Activated CD8-positive, alpha-beta T cell treated with anti-CD3 and anti-CD28 coated beads, Interleukin-2, amount 10 ng/mL, durations not matched to agents 7 days and 5 days (primary cell): ENCODE measurements around the gene BOLA3. TPM values are rescaled to one million over a fixed set of nuclear protein-coding genes. Genes with fewer than 3 reads are reported as not detected.
A peak's percentile ranks its signal among the peaks of the same experiment; 100 is the strongest.

ENCODE experiments used
- ATAC-seq: fragments of 150-1000 bp; cut with Tn5 transposase; one replicate; pipeline ENCODE4 v1.10.0; 2021; ENCODE audit warnings: moderate library complexity
- CTCF ChIA-PET: fragments of 350-600 bp; sonication (Branson Sonifier 250); formaldehyde crosslinking; loops from one replicate; lab custom pipeline; 2021; ENCODE audit warnings: antibody characterized with exemption; lab: Charles Lee
- POLR2A ChIA-PET: fragments of 350-600 bp; sonication (Branson Sonifier 250); formaldehyde crosslinking; loops from one replicate; lab custom pipeline; 2021; ENCODE audit warnings: antibody characterized with exemption; lab: Charles Lee
- DNase-seq: peaks from one replicate; pipeline ENCODE4 v3.0.0-alpha.2; 2020
- H3K27ac Mint-ChIP-seq: one replicate; pipeline ENCODE4 v1.8.0; 2021; ENCODE audit warnings: mild to moderate bottlenecking, mixed read lengths
- H3K27me3 Mint-ChIP-seq: one replicate; pipeline ENCODE4 v1.8.0; 2021; ENCODE audit warnings: low read depth, mixed read lengths
- H3K36me3 Mint-ChIP-seq: one replicate; pipeline ENCODE4 v1.8.0; 2021; ENCODE audit warnings: low read depth, mixed read lengths
- H3K4me1 Mint-ChIP-seq: one replicate; pipeline ENCODE4 v1.8.0; 2021; ENCODE audit warnings: low read depth, mixed read lengths
- H3K4me3 Mint-ChIP-seq: one replicate; pipeline ENCODE4 v1.8.0; 2021; ENCODE audit warnings: mild to moderate bottlenecking, mixed read lengths
- H3K9me3 Mint-ChIP-seq: one replicate; pipeline ENCODE4 v1.8.0; 2022; ENCODE audit warnings: mixed read lengths; ENCODE audit not compliant: insufficient read depth
- total RNA-seq, 2 experiments: library from RNA; stranded (reverse); gene quantifications; one replicate each; pipeline ENCODE4 v1.2.3, GENCODE V29; 2021

The BOLA3 gene
- total RNA-seq, 2 experiments from 2014 or later = 79.7 to 85.4 TPM

DNA sequence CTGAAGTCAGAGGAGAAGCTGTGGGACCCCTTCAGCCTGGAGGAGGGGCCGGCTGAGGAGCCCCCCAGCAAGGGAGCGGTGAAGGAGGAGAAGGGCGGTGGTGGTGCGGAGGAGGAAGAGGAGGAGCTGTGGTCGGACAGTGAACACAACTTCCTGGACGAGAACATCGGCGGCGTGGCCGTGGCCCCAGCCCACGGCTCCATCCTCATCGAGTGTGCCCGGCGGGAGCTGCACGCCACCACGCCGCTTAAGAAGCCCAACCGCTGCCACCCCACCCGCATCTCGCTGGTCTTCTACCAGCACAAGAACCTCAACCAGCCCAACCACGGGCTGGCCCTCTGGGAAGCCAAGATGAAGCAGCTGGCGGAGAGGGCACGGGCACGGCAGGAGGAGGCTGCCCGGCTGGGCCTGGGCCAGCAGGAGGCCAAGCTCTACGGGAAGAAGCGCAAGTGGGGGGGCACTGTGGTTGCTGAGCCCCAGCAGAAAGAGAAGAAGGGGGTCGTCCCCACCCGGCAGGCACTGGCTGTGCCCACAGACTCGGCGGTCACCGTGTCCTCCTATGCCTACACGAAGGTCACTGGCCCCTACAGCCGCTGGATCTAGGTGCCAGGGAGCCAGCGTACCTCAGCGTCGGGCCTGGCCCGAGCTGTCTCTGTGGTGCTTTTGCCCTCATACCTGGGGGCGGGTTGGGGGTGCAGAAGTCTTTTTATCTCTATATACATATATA is 46.0 kb downstream of the BOLA3 start:
- no peak overlapping the region for H3K27ac Mint-ChIP-seq
- H3K4me1 Mint-ChIP-seq = no peaks in the 10 kb centered on the region
- DNase-seq (no peak), ATAC-seq (no peak)
- H3K27me3 Mint-ChIP-seq = no peaks in the 10 kb centered on the region
- no peaks in the 10 kb centered on the region for H3K9me3 Mint-ChIP-seq
- CTCF ChIA-PET = interaction anchor here (0.6 to 1.4 kb wide), 2 partner anchors 150 to 278 kb away, joined by 3 read pairs; no protein-coding TSS in a partner anchor
- H3K4me3 Mint-ChIP-seq = no peak overlapping the region
- POLR2A ChIA-PET = no interaction called here
- H3K36me3 Mint-ChIP-seq = peaks cover 26% of the 10 kb centered on the region

DNA sequence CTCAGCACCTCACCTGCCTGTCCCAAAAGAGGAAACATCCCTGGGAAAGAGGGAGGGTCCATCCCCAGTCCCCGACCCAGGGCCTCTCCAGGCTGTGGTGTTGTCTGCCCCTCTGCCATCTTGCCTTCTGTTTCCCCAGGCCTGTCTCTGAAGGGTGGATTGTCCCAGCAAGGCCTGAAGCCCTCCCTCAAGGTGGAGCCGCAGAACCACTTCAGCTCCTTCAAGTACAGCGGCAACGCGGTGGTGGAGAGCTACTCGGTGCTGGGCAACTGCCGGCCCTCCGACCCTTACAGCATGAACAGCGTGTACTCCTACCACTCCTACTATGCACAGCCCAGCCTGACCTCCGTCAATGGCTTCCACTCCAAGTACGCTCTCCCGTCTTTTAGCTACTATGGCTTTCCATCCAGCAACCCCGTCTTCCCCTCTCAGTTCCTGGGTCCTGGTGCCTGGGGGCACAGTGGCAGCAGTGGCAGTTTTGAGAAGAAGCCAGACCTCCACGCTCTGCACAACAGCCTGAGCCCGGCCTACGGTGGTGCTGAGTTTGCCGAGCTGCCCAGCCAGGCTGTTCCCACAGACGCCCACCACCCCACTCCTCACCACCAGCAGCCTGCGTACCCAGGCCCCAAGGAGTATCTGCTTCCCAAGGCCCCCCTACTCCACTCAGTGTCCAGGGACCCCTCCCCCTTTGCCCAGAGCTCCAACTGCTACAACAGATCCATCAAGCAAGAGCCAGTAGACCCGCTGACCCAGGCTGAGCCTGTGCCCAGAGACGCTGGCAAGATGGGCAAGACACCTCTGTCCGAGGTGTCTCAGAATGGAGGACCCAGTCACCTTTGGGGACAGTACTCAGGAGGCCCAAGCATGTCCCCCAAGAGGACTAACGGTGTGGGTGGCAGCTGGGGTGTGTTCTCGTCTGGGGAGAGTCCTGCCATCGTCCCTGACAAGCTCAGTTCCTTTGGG is 47.2 kb downstream of the BOLA3 start:
- no peak overlapping the region for H3K27ac Mint-ChIP-seq
- DNase-seq = no peak
- no peak for ATAC-seq
- CTCF ChIA-PET = no interaction called here
- POLR2A ChIA-PET = no interaction called here
- H3K36me3 Mint-ChIP-seq = peaks cover 26% of the 10 kb centered on the region
- no peaks in the 10 kb centered on the region for H3K27me3 Mint-ChIP-seq
- no peaks in the 10 kb centered on the region for H3K4me1 Mint-ChIP-seq
- H3K4me3 Mint-ChIP-seq = no peak overlapping the region
- no peaks in the 10 kb centered on the region for H3K9me3 Mint-ChIP-seq

DNA sequence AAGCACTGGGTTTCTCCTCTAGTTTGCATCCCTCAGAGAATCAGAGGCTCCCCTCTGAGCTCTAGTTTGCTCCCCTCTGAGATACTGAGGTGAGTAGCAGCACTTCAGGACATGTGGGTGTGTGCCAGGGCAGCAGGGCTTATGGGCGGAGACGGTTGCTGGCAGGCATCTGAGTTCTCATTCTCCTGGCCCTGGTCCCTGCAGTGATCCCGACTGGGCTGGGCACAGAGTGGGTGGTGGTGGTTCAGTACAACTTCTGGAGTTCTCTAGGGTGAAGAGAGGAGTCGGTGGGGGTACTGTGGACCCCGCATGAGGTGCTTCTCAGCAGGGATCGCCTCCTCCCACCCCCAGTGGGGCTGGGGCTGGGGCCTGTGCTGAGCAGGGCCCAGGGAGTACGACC is 47.9 kb downstream of the BOLA3 start:
- ChIA-PET POLR2A (no interaction called here), CTCF (no interaction called here)
- peak overlapping the region; percentile 34 for H3K27ac Mint-ChIP-seq
- H3K36me3 Mint-ChIP-seq = peaks cover 23% of the 10 kb centered on the region
- H3K4me1 Mint-ChIP-seq = no peaks in the 10 kb centered on the region
- H3K4me3 Mint-ChIP-seq = no peak overlapping the region
- no peaks in the 10 kb centered on the region for H3K9me3 Mint-ChIP-seq
- ATAC-seq = no peak
- H3K27me3 Mint-ChIP-seq = no peaks in the 10 kb centered on the region
- DNase-seq = no peak

DNA sequence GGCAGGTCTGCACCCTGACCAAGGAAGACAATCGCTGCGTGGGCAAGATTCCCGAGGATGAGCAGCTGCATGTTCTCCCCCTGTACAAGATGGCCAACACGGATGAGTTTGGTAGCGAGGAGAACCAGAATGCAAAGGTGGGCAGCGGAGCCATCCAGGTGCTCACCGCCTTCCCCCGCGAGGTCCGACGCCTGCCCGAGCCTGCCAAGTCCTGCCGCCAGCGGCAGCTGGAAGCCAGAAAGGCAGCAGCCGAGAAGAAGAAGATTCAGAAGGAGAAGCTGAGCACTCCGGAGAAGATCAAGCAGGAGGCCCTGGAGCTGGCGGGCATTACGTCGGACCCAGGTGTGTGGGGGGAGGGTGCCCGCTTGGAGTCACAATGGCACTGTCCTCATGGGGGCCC is 48.4 kb downstream of the BOLA3 start:
- H3K4me1 Mint-ChIP-seq = no peaks in the 10 kb centered on the region
- no peaks in the 10 kb centered on the region for H3K9me3 Mint-ChIP-seq
- POLR2A ChIA-PET = no interaction called here
- DNase-seq (no peak), ATAC-seq (no peak)
- no peak overlapping the region for H3K4me3 Mint-ChIP-seq
- H3K27me3 Mint-ChIP-seq = no peaks in the 10 kb centered on the region
- no peak overlapping the region for H3K27ac Mint-ChIP-seq
- CTCF ChIA-PET = no interaction called here
- H3K36me3 Mint-ChIP-seq = peaks cover 29% of the 10 kb centered on the region

DNA sequence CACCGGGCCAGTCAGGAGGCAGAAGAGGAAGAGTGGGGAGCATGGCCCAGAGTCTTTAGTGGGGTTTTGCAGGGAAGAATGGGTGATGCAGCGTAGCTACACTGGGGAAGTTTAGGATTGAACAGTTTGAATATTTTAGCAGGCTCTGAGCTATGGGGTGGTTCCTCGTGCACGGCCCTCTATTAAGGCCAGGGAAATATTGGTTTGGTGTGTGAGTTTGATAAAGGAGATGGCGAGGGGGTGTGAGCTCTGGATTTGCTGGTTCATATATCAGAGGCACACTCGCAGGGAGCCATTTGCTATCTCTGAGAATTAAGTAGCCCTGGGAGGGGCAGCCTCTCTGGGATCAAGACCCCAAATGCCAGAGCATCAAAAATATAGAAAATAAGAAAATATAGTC is 50.1 kb downstream of the BOLA3 start:
- DNase-seq (no peak), ATAC-seq (no peak)
- no peaks in the 10 kb centered on the region for H3K4me1 Mint-ChIP-seq
- no peaks in the 10 kb centered on the region for H3K9me3 Mint-ChIP-seq
- peaks cover 32% of the 10 kb centered on the region for H3K36me3 Mint-ChIP-seq
- no peak overlapping the region for H3K4me3 Mint-ChIP-seq
- POLR2A ChIA-PET = no interaction called here
- H3K27ac Mint-ChIP-seq = no peak overlapping the region
- CTCF ChIA-PET = interaction anchor here (0.6 to 2.0 kb wide), 3 partner anchors 197 to 274 kb away, joined by 3 to 6 read pairs (median 3); no protein-coding TSS in a partner anchor
- no peaks in the 10 kb centered on the region for H3K27me3 Mint-ChIP-seq

DNA sequence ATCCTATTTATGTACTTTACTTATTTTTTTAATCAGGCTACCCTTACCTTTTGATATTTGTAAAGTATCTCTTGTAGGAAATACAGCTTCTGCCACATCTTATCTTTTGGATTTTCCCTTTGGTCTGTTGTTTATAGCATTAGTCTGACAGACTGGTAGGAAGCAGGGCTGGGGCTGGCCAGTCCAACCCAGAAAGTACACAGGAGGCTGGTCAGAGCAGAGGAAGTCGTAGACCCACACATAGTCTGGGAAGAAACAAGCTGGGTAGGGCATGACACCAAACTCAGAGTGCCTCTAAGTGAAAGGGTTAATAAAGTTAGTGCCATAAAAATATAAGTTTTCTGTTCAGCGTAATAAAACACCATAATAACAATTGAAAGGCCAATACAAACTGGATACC is 51.7 kb downstream of the BOLA3 start:
- Mint-ChIP-seq H3K27me3 (no peaks in the 10 kb centered on the region), H3K4me1 (no peaks in the 10 kb centered on the region), H3K9me3 (no peaks in the 10 kb centered on the region), H3K4me3 (no peak overlapping the region), H3K36me3 (peaks cover 28% of the 10 kb centered on the region), H3K27ac (no peak overlapping the region)
- POLR2A ChIA-PET = no interaction called here
- no peak for DNase-seq
- CTCF ChIA-PET = interaction anchor here (1.3 kb wide), 1 partner anchor 269 kb away, joined by 3 read pairs; no protein-coding TSS in a partner anchor
- no peak for ATAC-seq

DNA sequence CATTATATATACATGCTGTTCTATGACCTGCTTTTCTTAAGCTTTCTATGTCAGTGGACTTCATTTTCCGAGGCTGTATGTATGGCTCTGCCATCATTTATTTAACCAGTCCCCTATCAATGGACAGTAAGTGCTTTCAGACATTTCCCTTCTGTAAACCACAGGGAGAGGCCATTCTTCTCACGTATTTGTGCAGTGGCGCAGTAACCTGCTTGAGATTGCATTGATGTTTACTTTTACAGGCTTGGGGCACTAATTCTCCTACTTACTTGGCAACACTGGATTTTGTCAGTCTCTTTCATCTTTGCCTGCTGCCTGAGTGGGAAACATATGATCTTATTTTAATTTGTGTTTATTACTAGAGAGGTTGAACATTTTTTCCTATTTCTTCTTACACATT is 52.1 kb downstream of the BOLA3 start:
- DNase-seq (no peak), ATAC-seq (no peak)
- POLR2A ChIA-PET = no interaction called here
- H3K27ac Mint-ChIP-seq = no peak overlapping the region
- no peaks in the 10 kb centered on the region for H3K27me3 Mint-ChIP-seq
- CTCF ChIA-PET = interaction anchor here (1.3 kb wide), 1 partner anchor 269 kb away, joined by 3 read pairs; no protein-coding TSS in a partner anchor
- H3K9me3 Mint-ChIP-seq = no peaks in the 10 kb centered on the region
- H3K4me1 Mint-ChIP-seq = no peaks in the 10 kb centered on the region
- H3K4me3 Mint-ChIP-seq = no peak overlapping the region
- peaks cover 27% of the 10 kb centered on the region for H3K36me3 Mint-ChIP-seq

DNA sequence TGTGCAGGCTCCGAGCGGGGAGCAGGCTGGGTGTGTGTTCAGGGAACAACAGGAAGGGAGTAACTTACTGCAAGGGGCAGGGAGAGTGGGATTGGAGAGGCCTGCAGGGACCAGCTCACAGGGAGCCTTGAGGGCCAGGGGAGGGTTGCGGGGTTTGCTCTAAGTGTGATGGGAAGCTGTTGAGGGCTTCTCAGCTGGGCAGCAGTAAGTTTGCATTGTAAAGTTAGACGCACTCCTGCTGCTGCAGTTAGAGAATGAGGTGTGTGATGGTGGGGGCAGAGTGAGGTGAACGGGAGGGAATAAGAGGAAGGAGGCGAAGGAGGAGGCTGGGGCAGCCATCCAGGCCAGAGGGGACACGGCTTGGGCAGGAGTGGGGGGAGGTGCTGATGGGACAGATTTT is 53.4 kb downstream of the BOLA3 start:
- Mint-ChIP-seq H3K27ac (peak overlapping the region; percentile 53), H3K36me3 (peaks cover 28% of the 10 kb centered on the region), H3K4me1 (no peaks in the 10 kb centered on the region), H3K4me3 (no peak overlapping the region), H3K9me3 (no peaks in the 10 kb centered on the region), H3K27me3 (no peaks in the 10 kb centered on the region)
- no peak for ATAC-seq
- ChIA-PET CTCF (no interaction called here), POLR2A (no interaction called here)
- no peak for DNase-seq

DNA sequence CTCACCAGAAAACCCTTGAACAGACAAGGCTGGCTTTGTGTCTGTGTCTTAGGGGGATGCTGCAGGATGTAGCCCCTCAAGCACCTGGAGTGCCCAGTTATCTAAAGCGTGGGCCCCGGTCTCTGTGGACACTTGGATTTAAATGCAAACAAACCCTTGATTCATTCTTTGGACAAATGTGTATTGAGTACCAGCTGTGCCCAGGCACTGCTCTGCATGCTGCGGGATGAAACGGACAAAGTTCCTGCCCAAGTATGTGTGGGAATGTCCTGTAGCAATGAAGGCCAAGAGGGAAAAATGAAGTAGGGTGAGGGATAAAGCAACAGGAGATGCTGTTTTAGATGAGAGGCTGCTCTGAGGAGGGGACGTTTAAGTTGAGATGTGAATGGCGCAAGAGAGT is 53.9 kb downstream of the BOLA3 start:
- Mint-ChIP-seq H3K4me3 (no peak overlapping the region), H3K36me3 (peaks cover 27% of the 10 kb centered on the region), H3K27me3 (no peaks in the 10 kb centered on the region), H3K9me3 (no peaks in the 10 kb centered on the region), H3K4me1 (no peaks in the 10 kb centered on the region), H3K27ac (peak overlapping the region; percentile 53)
- DNase-seq (no peak), ATAC-seq (no peak)
- CTCF ChIA-PET = no interaction called here
- POLR2A ChIA-PET = no interaction called here

DNA sequence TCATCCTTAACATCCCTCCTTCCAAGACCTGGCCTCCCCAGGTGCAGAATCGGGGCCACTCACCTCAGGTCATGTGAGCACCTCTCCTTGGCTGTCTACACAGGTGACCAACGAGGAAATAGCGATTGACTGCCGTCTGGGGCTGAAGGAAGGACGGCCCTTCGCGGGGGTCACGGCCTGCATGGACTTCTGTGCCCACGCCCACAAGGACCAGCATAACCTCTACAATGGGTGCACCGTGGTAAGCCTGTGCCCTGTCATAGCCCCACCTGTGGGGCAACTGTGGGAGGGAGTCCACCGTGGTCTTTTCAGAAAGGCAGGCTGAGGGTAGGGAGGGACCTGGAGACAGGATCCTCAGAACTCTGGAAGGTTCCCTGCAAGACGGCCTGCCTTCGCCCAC is 54.3 kb downstream of the BOLA3 start:
- Mint-ChIP-seq H3K27ac (no peak overlapping the region), H3K36me3 (peaks cover 24% of the 10 kb centered on the region), H3K4me3 (no peak overlapping the region), H3K4me1 (no peaks in the 10 kb centered on the region), H3K9me3 (no peaks in the 10 kb centered on the region), H3K27me3 (no peaks in the 10 kb centered on the region)
- DNase-seq (no peak), ATAC-seq (no peak)
- POLR2A ChIA-PET = no interaction called here
- CTCF ChIA-PET = no interaction called here

DNA sequence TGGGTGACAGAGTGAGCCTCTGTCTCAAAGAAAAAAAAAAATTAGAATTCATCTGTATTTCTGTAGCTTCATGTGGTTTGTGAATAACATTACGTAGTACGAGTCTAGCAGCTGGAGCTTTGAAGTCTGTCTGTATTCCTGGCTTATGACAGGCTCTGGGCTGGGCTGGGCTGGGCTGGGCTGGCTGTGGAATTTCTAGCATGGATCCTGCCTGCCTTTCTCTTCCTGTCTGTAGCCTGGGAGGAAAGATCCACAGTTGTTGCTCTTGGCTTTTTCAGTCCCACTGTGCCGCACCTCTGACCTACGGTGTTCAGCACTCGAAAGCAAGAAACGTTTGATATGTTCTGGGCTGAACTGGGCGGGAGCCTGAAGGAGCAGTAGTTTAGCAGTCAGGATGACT is 55.4 kb downstream of the BOLA3 start:
- no peaks in the 10 kb centered on the region for H3K4me1 Mint-ChIP-seq
- ChIA-PET POLR2A (no interaction called here), CTCF (interaction anchor here (1.3 kb wide), 1 partner anchor 268 kb away, joined by 3 read pairs; no protein-coding TSS in a partner anchor)
- no peaks in the 10 kb centered on the region for H3K27me3 Mint-ChIP-seq
- no peak for DNase-seq
- no peak for ATAC-seq
- H3K9me3 Mint-ChIP-seq = no peaks in the 10 kb centered on the region
- no peak overlapping the region for H3K4me3 Mint-ChIP-seq
- peaks cover 28% of the 10 kb centered on the region for H3K36me3 Mint-ChIP-seq
- H3K27ac Mint-ChIP-seq = no peak overlapping the region

DNA sequence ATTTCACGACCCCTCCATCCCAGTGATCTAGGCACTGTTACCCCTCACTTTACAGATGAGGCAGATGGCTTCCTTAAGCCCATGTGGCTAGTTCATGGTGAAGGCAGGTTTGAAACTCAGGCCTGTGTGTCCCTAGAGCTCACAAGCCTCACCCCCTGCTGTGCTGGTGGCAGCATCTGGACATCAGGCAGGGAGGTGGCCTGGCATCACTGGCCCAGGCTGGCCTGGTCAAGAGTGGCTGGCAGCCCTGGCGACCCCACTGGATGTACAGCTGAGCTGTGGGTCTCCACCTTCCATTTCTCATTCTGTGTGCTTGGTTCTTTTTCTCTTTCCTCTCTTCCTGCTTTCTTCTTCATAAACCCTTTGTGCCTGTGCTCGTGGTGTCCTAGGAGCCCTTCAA is 56.3 kb downstream of the BOLA3 start:
- Mint-ChIP-seq H3K27ac (peak overlapping the region; percentile 67), H3K36me3 (peaks cover 28% of the 10 kb centered on the region), H3K9me3 (no peaks in the 10 kb centered on the region), H3K4me1 (no peaks in the 10 kb centered on the region), H3K27me3 (no peaks in the 10 kb centered on the region), H3K4me3 (no peak overlapping the region)
- ATAC-seq (no peak), DNase-seq (no peak)
- CTCF ChIA-PET = interaction anchor here (1.3 kb wide), 1 partner anchor 268 kb away, joined by 3 read pairs; no protein-coding TSS in a partner anchor
- POLR2A ChIA-PET = no interaction called here
